HTERT RPE-1 (cell line): ENCODE data around the gene JAKMIP3.

Source experiments
- in situ Hi-C: fragments of 300-500 bp; cut with MboI; formaldehyde crosslinking; loops from 4 replicates; pipeline ENCODE4 v1.14.3; 2020; ENCODE audit warnings: low sequenced_read_pairs

Gene JAKMIP3

GRCh38 chr10:132065491-132066105 is at the start of gene JAKMIP3:
JAKMIP3 (plus strand) TSS chr10:132065946; CDS start chr10:132104809, 38,863 bp downstream.
- in situ Hi-C loops: no loop called here

DNA sequence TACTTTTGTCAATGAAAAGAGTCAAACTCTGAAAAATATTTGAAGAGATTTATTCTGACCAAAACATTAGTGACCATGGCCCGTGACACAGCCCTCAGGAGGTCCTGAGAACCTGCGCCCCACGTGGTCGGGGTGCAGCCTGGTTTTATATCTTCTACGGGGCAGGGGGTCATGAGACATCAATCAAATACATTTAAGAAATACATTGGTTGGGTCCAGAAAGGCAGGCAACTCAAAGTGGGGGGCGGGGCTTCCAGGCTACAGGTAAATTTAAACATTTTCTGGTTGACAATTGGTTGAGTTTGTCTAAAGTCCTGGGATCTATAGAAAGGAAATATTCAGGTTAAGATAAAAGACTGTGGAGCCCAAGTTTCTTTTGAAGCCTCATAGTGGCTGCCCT is 49.2 kb upstream of the JAKMIP3 start:
- in situ Hi-C loops: no loop called here

DNA sequence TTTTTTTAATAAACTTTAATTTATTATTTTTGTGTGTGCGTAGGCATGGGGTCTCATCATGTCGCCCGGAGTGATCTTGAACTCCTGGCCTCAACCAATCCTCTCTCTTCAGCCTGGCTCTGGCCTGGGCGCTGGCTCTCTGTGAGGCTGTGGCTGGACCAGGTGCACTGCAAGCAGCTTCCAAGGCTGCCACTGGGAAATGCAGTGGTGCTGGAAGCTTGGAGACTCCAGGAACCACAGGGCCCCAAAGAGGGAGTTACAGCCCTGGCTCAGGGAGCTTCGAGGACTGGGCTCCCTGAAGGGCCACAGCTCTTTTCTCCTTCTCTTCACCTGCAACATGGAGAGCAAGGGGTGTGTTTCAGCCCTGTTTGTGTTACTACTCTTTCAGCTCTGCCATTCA is 47.3 kb upstream of the JAKMIP3 start:
- in situ Hi-C loops: no loop called here

DNA sequence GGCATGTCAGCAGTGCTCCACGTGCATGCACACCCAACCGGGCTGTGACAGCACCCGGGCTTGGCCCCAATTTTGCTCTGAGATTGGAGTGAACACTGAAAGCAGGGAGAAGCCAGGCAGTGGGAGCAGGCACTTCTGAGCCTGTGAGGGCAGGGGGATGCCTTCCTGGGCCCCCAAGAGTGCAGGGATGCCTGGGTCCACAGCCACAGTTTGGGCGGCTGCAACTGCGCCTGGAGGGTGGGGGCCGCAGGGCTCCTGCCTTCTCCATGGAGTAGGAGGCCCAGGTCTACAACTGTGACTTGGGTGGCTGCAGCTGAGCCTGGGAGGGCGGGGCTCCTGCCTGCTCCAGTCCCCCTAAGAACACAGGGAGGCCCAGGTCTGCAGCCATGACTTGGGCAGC is 46.4 kb upstream of the JAKMIP3 start:
- in situ Hi-C loops: no loop called here

DNA sequence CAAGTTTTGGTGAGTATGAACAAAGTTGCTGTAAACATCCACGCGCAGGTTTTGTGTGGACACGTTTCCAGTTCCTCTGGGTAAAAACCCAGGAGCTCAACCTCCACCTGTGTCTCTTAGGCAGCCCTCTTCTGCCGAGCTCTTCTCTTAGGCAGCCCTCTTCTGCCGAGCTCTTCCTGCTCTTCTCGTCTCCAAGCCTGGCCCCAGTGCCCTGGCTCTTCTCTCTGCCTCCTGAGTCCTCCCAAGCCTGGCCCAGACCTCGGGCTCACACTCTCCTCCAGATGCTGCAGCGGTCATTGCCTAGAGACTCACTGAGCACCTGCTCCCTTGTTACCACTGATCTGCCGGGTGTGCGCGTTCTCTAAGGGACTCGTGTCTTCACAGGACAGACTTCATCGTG is 45.3 kb upstream of the JAKMIP3 start:
- in situ Hi-C loops: no loop called here

DNA sequence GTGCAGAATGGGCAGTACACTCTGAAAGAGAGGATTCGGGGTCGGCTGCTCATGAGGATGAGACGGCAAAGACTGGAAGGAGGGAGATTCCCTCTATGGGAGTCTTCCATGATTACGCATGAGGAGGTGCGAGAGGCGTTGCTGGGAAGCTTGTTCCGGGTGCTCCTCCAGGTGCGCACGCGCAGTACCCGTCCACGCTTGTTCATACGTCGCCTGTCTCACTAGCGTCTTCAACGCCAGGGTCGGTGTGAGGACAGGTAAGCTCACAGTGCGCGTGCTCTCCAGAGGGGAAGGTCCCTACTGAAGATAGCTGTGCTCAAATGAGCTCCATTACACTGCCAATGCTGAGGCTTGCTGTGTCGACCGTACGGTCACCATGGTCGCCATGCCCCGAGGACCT is 44.7 kb upstream of the JAKMIP3 start:
- in situ Hi-C loops: no loop called here

DNA sequence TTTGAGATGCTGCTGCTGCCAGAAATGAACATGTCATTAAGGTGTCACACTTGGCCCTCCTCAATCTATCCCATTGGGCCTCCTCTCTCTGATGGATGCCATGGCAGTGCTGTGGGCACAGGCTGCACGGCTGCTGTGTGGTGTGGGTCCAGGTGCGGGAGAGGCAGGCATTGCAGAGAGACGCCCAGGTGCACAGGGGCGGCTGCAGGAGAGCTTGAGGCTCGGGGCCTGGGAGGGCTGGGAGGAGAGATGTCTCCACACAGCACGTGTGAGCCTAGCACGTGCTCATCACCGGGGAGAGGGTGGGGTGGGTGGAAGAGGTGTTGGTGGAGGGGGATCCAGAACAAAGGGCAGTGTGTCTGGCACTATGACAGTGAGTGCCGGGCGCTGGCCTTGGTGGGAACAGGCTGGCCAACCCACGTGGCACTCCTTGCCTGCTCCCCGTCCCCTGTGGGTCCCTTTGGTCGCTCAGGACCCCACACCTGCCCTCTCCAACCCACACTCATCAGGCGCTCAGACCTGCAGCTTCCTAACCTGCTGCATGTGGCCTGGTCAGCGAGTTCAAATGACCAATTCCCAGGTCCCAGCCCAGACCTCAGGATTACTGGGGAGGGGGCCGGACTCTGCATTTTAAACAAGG is 44.1 kb upstream of the JAKMIP3 start:
- in situ Hi-C loops: no loop called here

DNA sequence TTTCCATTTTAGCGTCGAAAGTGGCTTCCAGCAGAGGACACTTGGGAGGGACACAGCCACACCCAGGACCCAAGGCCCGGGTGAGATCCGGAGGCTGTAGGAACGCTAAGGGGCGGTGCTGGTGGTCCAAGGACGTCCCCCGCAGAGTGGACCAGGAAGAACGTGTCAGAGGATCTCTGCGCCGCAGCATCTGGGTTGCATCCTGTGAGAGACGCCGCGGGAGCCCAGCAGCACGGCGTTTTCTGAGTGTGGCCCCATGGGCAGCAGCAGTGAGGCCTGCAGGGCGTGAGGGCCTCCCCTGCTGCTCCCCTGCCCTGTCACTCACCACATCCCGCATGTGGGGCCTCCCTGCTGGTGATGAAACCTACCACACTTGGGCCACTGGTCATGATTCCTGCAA is 43.5 kb upstream of the JAKMIP3 start:
- in situ Hi-C loops: no loop called here

- in situ Hi-C loops: no loop called here
Observed at GRCh38 chr10:132023092-132023811, 42.5 kb upstream of the JAKMIP3 start.

DNA sequence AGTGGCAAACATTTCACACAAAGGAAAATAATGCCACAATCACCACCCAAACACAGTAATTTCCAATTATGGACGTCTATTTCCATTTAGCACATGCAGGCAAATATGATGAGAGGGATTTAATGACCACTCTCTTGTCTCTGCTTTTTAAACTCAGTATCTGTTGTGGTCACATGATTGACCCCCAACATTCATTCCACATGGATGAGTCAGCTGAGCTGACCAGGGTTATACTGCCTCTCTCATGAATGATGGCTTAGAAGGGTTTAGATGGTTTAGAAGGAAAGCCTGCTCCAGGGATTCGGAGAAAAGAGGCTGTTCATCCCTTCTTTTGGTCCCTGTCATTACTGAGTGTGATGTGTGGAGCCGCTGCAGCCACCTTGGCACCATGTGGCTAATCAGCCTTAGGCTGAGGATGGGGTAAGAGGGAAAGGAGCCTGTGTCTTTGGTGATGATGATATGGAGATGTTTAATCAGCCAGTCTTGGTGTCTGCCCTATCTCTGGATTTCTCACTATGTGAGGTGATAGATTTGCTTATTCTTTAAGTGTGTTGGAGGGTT is 38.2 kb upstream of the JAKMIP3 start:
- in situ Hi-C loops: no loop called here

- in situ Hi-C loops: no loop called here
Observed at GRCh38 chr10:132028706-132029105, 37.0 kb upstream of the JAKMIP3 start.

DNA sequence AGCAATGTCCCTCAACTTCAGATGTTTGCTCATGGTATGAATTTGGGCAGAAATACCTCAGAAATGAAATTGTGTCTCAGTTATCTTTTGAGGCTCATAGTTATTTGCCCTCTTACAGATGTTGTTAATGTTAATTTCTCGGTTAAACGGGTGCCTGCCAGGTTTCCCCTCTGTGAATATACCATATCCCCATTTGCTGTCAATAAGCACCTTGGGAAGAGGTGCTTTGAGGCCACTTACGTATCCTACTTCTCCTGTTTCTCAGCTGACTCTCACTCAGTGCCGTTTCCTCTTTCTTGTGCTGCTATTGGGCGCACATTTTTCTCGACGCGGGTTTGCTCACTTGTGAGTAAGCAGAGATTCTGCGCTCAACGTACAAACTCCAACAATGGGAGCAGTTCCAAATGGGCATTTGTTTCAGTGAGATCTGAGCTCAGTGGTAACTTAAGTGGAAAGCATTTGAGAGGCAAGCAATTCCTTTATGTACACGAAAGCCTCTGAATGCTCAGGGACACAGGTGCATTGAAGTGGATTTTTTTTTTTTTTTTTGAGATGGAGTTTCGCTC is 34.8 kb upstream of the JAKMIP3 start:
- in situ Hi-C loops: no loop called here

- in situ Hi-C loops: no loop called here
Observed at GRCh38 chr10:132033632-132034031, 32.1 kb upstream of the JAKMIP3 start.

DNA sequence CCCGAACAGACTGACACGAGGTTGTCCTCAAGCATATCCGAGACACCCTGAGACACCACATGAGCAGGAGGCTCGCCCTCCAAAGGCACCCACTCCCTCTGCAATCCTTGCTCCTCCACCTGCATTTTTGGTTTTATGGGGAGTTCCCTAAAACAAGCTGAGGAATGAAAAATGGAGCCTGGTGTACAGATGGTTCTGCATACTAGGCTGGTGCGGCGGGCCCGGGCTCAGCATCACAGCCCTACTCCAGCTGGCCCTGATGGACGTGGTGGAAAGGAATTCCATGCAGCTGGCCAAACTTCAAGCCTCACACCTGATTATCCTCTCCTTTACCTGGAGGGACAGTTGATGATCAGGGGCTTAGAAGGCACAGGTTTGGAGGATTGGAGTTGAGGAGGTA is 30.3 kb upstream of the JAKMIP3 start:
- in situ Hi-C loops: no loop called here

DNA sequence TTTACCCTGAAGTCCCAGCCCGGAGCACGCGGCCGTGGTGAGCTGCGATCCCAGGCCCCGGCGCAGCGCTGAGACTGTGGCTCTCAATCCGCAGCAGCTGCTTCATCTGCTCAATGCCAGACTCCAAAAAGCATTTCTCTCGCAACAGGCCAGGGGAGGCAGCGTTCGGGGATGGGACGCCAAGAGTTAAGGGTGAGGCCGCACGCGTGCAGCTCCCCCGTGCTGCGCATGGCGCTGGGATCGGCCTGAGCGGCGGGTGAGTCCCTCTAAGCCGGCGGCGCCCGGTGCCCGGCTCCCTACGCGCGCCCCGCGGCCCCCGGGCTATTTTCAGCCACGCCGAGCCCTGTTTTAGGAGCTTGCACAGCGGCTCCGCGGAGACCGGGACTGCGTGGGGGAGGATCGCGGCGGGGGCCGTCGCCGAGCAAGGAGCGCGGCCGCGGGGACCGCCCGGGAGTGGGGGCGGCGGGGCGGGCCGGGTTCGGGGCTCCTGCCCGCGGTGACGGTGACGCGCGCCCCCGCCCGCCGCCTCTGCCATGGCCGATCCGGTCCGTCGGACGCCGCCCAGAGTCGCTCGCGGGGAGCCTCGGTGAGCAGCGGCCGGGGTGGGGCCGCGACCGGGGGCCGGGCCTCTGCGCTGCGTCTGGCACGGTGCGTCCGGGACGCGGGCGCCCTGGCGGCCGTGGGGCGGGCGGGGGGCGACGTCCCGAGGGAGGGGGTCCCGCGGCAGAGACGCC is 29.4 kb upstream of the JAKMIP3 start:
- in situ Hi-C loops: no loop called here

GRCh38 chr10:132036887-132037675 is 28.7 kb upstream of the JAKMIP3 start:
- in situ Hi-C loops: no loop called here

DNA sequence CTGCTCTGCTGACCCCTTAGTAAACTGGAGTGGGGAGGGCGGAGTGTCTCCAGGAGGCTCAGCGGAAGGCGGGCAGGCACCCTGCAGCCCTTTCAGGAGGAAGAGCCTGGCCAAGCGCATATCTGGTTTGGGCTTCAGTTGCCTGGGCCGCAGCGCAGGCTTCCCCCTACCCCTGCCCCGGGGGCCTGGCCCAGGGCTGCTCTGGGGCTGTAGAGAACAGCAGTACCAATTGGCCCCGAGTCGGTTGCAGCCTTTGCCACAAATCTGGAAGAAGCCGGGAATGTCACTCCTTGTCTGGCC is 28.1 kb upstream of the JAKMIP3 start:
- in situ Hi-C loops: no loop called here

GRCh38 chr10:132039371-132039770 is 26.4 kb upstream of the JAKMIP3 start:
- in situ Hi-C loops: no loop called here

DNA sequence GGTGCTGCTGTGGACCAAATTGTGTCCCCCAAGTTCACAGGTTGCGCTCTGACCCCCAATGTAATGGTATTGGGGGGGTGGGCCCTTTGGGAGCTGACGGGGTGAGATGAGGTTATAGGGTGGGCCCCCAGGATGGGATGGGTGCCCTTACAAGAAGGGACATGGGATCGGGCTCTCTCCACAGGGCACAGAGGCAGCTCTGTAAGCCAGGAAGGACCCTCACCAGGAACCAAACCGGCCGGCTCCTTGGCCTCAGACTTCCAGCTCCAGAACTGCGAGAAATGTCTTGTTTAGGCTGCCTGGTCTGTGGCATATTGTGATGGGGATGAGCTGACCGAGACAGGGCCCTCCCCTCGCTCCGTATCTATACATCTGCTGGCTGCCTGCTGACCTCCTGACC is 25.7 kb upstream of the JAKMIP3 start:
- in situ Hi-C loops: no loop called here

- in situ Hi-C loops: no loop called here
Observed at GRCh38 chr10:132041340-132041739, 24.4 kb upstream of the JAKMIP3 start.
